ENCODE results near the gene LCE7A.

The LCE7A gene

GRCh38 chr1:152884085-152884484 lies 24.3 kb downstream of the LCE7A start:
- Histone ChIP-seq H3K9ac (ENCODE audit: low read depth, low read length, poor library complexity) (no peak overlapping the region), H3K4ac (ENCODE audit: low read length) (no peak overlapping the region), H3K14ac (ENCODE audit: low read length) (no peak overlapping the region), H3K23ac (ENCODE audit: low read depth, low read length, poor library complexity) (no peak overlapping the region), H3K9me3 (replicated peaks in 1 of 2; ENCODE audit: control insufficient read depth in 2 of 2, insufficient read depth in 1 of 2, low read depth in 1 of 2, low read length in 2 of 2) (peaks cover 0 to 4% of the 10 kb centered on the region in 2 donors), H4K8ac (ENCODE audit: low read depth, low read length) (no peak overlapping the region), H2BK120ac (ENCODE audit: low read depth, low read length) (no peak overlapping the region), H2BK5ac (ENCODE audit: low read length) (no peak overlapping the region), H2BK15ac (ENCODE audit: low read length) (no peak overlapping the region), H3K4me3 (ENCODE audit: low read length in 2 of 2) (no peak overlapping the region), H3K4me2 (ENCODE audit: insufficient read depth, low read length, poor library complexity, severe bottlenecking) (no peak overlapping the region), H3K27ac (replicated peaks; ENCODE audit: low read length) (no peak overlapping the region), H2BK12ac (ENCODE audit: low read length) (no peak overlapping the region), H2AK5ac (ENCODE audit: low read depth, low read length) (no peak overlapping the region), H4K91ac (ENCODE audit: low read depth, low read length, poor library complexity) (no peak overlapping the region), H3K27me3 (ENCODE audit: control insufficient read depth in 3 of 3, insufficient read depth in 3 of 3, low read depth in 1 of 3, low read length in 3 of 3) (peaks cover 0 to 5% (median 0%) of the 10 kb centered on the region in 3 experiments), H3K18ac (ENCODE audit: low read length) (no peak overlapping the region), H3K4me1 (ENCODE audit: control insufficient read depth in 2 of 2, insufficient read depth in 1 of 2, low read depth in 1 of 2, low read length in 2 of 2) (no peaks in the 10 kb centered on the region), H2AFZ (ENCODE audit: low read length) (no peak overlapping the region), H3K79me1 (ENCODE audit: low read depth, low read length) (peaks cover 2% of the 10 kb centered on the region), H3K36me3 (replicated peaks in 1 of 2; ENCODE audit: control insufficient read depth in 2 of 2, insufficient read depth in 2 of 2, low read length in 2 of 2) (no peaks in the 10 kb centered on the region)
- no peak for DNase-seq (ENCODE audit: low spot score)

DNA sequence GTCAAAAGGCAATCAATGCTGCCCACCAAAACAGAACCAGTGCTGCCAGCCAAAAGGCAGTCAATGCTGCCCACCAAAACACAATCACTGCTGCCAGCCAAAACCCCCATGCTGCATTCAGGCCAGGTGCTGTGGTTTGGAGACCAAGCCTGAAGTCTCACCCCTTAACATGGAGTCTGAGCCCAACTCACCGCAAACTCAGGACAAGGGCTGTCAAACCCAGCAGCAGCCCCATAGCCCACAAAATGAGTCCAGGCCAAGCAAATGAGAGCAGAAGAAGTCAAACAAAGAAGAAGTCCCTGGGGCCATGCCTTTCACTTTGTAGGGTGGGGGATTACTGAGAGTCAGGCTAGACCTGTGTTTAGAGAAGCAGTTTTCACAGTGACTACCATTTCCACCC lies 24.7 kb downstream of the LCE7A start:
- Histone ChIP-seq H3K79me1 (ENCODE audit: low read depth, low read length) (peaks cover 2% of the 10 kb centered on the region), H4K91ac (ENCODE audit: low read depth, low read length, poor library complexity) (no peak overlapping the region), H2BK5ac (ENCODE audit: low read length) (no peak overlapping the region), H3K4me1 (ENCODE audit: control insufficient read depth in 2 of 2, insufficient read depth in 1 of 2, low read depth in 1 of 2, low read length in 2 of 2) (no peaks in the 10 kb centered on the region), H3K4me3 (ENCODE audit: low read length in 2 of 2) (no peak overlapping the region), H3K4me2 (ENCODE audit: insufficient read depth, low read length, poor library complexity, severe bottlenecking) (no peak overlapping the region), H2BK12ac (ENCODE audit: low read length) (no peak overlapping the region), H3K14ac (ENCODE audit: low read length) (no peak overlapping the region), H2BK15ac (ENCODE audit: low read length) (no peak overlapping the region), H2AK5ac (ENCODE audit: low read depth, low read length) (no peak overlapping the region), H3K9ac (ENCODE audit: low read depth, low read length, poor library complexity) (no peak overlapping the region), H4K8ac (ENCODE audit: low read depth, low read length) (no peak overlapping the region), H2AFZ (ENCODE audit: low read length) (no peak overlapping the region), H3K4ac (ENCODE audit: low read length) (no peak overlapping the region), H3K18ac (ENCODE audit: low read length) (no peak overlapping the region), H3K27ac (replicated peaks; ENCODE audit: low read length) (no peak overlapping the region), H3K36me3 (replicated peaks in 1 of 2; ENCODE audit: control insufficient read depth in 2 of 2, insufficient read depth in 2 of 2, low read length in 2 of 2) (no peaks in the 10 kb centered on the region), H3K9me3 (replicated peaks in 1 of 2; ENCODE audit: control insufficient read depth in 2 of 2, insufficient read depth in 1 of 2, low read depth in 1 of 2, low read length in 2 of 2) (peaks cover 0 to 3% of the 10 kb centered on the region in 2 donors), H3K27me3 (ENCODE audit: control insufficient read depth in 3 of 3, insufficient read depth in 3 of 3, low read depth in 1 of 3, low read length in 3 of 3) (peaks cover 0 to 5% (median 0%) of the 10 kb centered on the region in 3 experiments), H2BK120ac (ENCODE audit: low read depth, low read length) (no peak overlapping the region), H3K23ac (ENCODE audit: low read depth, low read length, poor library complexity) (no peak overlapping the region)
- no CpG with 5 or more reads among the region's 1 CpG for WGBS, 2 donors (ENCODE audit: extremely low coverage in 2 of 2, insufficient read length in 2 of 2, insufficient replicate concordance in 1 of 2)
- no peak for DNase-seq (ENCODE audit: low spot score)

DNA sequence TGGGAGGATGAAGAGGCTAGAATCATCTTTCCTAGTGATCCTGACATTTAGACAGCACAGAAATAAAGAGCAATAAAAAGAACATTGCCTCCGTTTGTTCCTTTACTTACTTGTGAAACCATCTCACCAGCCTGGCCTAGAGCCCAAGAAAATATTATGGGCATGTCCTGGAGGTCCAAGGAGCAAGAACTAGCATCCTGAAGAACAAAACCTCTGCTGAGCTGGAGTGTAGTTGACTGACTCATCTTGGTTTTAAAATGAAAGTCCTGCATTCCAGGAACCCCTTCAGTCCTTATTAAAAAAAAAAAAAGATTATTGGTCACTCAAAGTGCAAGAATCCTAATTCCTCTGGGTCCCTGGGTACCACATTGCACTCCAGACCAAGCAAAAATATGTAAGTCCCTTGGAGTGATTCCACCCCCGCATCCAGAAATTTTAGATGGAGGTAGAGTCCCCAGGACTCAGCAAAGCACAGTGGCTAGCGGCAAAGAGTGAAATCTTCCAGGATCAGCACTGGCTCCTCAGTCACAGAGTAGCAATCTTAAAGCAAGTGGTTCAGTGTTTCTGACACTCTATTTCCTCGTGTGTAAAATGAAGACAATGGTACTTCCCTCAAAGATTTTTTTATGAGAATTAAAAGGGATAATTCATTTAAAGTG lies 25.3 kb downstream of the LCE7A start:
- Histone ChIP-seq H3K9me3 (replicated peaks in 1 of 2; ENCODE audit: control insufficient read depth in 2 of 2, insufficient read depth in 1 of 2, low read depth in 1 of 2, low read length in 2 of 2) (peaks cover 0 to 2% of the 10 kb centered on the region in 2 donors), H3K4me3 (ENCODE audit: low read length in 2 of 2) (no peak overlapping the region), H2BK15ac (ENCODE audit: low read length) (no peak overlapping the region), H3K4ac (ENCODE audit: low read length) (no peak overlapping the region), H4K91ac (ENCODE audit: low read depth, low read length, poor library complexity) (no peak overlapping the region), H2BK5ac (ENCODE audit: low read length) (no peak overlapping the region), H3K23ac (ENCODE audit: low read depth, low read length, poor library complexity) (no peak overlapping the region), H3K27me3 (ENCODE audit: control insufficient read depth in 3 of 3, insufficient read depth in 3 of 3, low read depth in 1 of 3, low read length in 3 of 3) (peaks cover 0 to 5% (median 0%) of the 10 kb centered on the region in 3 experiments), H4K8ac (ENCODE audit: low read depth, low read length) (no peak overlapping the region), H3K14ac (ENCODE audit: low read length) (no peak overlapping the region), H3K4me1 (ENCODE audit: control insufficient read depth in 2 of 2, insufficient read depth in 1 of 2, low read depth in 1 of 2, low read length in 2 of 2) (no peaks in the 10 kb centered on the region), H3K27ac (replicated peaks; ENCODE audit: low read length) (no peak overlapping the region), H2AK5ac (ENCODE audit: low read depth, low read length) (no peak overlapping the region), H3K18ac (ENCODE audit: low read length) (no peak overlapping the region), H3K36me3 (replicated peaks in 1 of 2; ENCODE audit: control insufficient read depth in 2 of 2, insufficient read depth in 2 of 2, low read length in 2 of 2) (no peaks in the 10 kb centered on the region), H2AFZ (ENCODE audit: low read length) (no peak overlapping the region), H2BK12ac (ENCODE audit: low read length) (no peak overlapping the region), H3K9ac (ENCODE audit: low read depth, low read length, poor library complexity) (no peak overlapping the region), H3K79me1 (ENCODE audit: low read depth, low read length) (peaks cover 2% of the 10 kb centered on the region), H2BK120ac (ENCODE audit: low read depth, low read length) (no peak overlapping the region), H3K4me2 (ENCODE audit: insufficient read depth, low read length, poor library complexity, severe bottlenecking) (no peak overlapping the region)
- DNase-seq (ENCODE audit: low spot score), result no peak
- no CpG with 5 or more reads among the region's 4 CpGs for WGBS, 2 donors (ENCODE audit: extremely low coverage in 2 of 2, insufficient read length in 2 of 2, insufficient replicate concordance in 1 of 2)

DNA sequence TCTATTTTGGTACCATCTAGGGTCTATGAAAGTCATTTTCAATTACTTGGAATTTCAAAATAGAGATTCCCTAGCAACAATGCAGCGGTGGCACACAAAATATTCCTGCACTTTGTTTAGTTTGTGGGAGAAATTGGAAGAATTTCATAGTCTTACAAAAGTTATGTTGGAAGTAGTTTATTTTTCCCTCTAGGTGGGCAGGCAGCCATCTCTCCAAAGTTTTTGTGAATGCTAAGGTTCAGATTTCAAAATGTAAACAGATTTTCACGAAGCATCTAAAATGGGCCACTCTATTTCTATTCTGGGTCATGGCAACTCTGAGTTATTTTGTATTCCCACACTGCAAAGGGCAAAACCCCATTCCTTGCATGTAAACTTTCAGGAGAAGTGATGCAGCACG lies 26.3 kb downstream of the LCE7A start:
- H3K4ac ChIP-seq (ENCODE audit: low read length), result no peak overlapping the region
- H2BK5ac ChIP-seq (ENCODE audit: low read length), result no peak overlapping the region
- no peak overlapping the region for H2BK120ac ChIP-seq (ENCODE audit: low read depth, low read length)
- no peak overlapping the region for H2BK12ac ChIP-seq (ENCODE audit: low read length)
- no peak overlapping the region for H4K91ac ChIP-seq (ENCODE audit: low read depth, low read length, poor library complexity)
- H3K4me3 ChIP-seq (ENCODE audit: low read length in 2 of 2), result no peak overlapping the region
- H3K4me2 ChIP-seq (ENCODE audit: insufficient read depth, low read length, poor library complexity, severe bottlenecking), result no peak overlapping the region
- H3K4me1 ChIP-seq (ENCODE audit: control insufficient read depth in 2 of 2, insufficient read depth in 1 of 2, low read depth in 1 of 2, low read length in 2 of 2), result no peaks in the 10 kb centered on the region
- no peak for DNase-seq (ENCODE audit: low spot score)
- H2BK15ac ChIP-seq (ENCODE audit: low read length), result no peak overlapping the region
- H3K18ac ChIP-seq (ENCODE audit: low read length), result no peak overlapping the region
- H3K27ac ChIP-seq (replicated peaks; ENCODE audit: low read length), result no peak overlapping the region
- H3K9me3 ChIP-seq (replicated peaks in 1 of 2; ENCODE audit: control insufficient read depth in 2 of 2, insufficient read depth in 1 of 2, low read depth in 1 of 2, low read length in 2 of 2), result peaks cover 0 to 2% of the 10 kb centered on the region in 2 donors
- H2AFZ ChIP-seq (ENCODE audit: low read length), result no peak overlapping the region
- H2AK5ac ChIP-seq (ENCODE audit: low read depth, low read length), result no peak overlapping the region
- peaks cover 0 to 5% (median 0%) of the 10 kb centered on the region in 3 experiments for H3K27me3 ChIP-seq (ENCODE audit: control insufficient read depth in 3 of 3, insufficient read depth in 3 of 3, low read depth in 1 of 3, low read length in 3 of 3)
- H3K9ac ChIP-seq (ENCODE audit: low read depth, low read length, poor library complexity), result no peak overlapping the region
- no peak overlapping the region for H3K14ac ChIP-seq (ENCODE audit: low read length)
- H4K8ac ChIP-seq (ENCODE audit: low read depth, low read length), result no peak overlapping the region
- H3K23ac ChIP-seq (ENCODE audit: low read depth, low read length, poor library complexity), result no peak overlapping the region
- peaks cover 2% of the 10 kb centered on the region for H3K79me1 ChIP-seq (ENCODE audit: low read depth, low read length)
- no peaks in the 10 kb centered on the region for H3K36me3 ChIP-seq (replicated peaks in 1 of 2; ENCODE audit: control insufficient read depth in 2 of 2, insufficient read depth in 2 of 2, low read length in 2 of 2)
- WGBS, 2 donors (ENCODE audit: extremely low coverage in 2 of 2, insufficient read length in 2 of 2, insufficient replicate concordance in 1 of 2), result no CpG with 5 or more reads among the region's 3 CpGs
